GM12865 (cell line): Measurements from ENCODE around the gene CTTNBP2.

Source experiments
- DNase-seq: peaks from one replicate; pipeline ENCODE4 v3.0.0; 2010; ENCODE audit warnings: low read depth
- H3K4me3 ChIP-seq: 2 replicates; pipeline ENCODE4 v1.5.1; 2011; ENCODE audit warnings: mild to moderate bottlenecking, low read depth, low read length, control low read depth
- CTCF ChIP-seq: IDR thresholded peaks from 2 replicates; pipeline ENCODE4 v1.5.1; 2011; ENCODE audit warnings: low read length, control low read depth, low read depth, inconsistent platforms; ENCODE audit not compliant: insufficient read depth; ENCODE audit errors: missing control alignments

The CTTNBP2 gene

GRCh38 chr7:117793521-117793920 lies 79.7 kb downstream of the CTTNBP2 start:
- no peak for TF ChIP-seq CTCF
- DNase-seq, result no peak

GRCh38 chr7:117791877-117792780 lies 81.1 kb downstream of the CTTNBP2 start:
- no peak overlapping the region for H3K4me3 ChIP-seq
- peak; percentile 57 for DNase-seq
- TF ChIP-seq CTCF, result peak; percentile 19

More at GRCh38 chr7:117793521-117793920, 79.7 kb downstream of the CTTNBP2 start:
- H3K4me3 ChIP-seq, result no peak overlapping the region

GRCh38 chr7:117790731-117791130 lies 82.5 kb downstream of the CTTNBP2 start:
- no peak for TF ChIP-seq CTCF
- no peak for DNase-seq
- H3K4me3 ChIP-seq, result no peak overlapping the region

GRCh38 chr7:117790251-117790650 lies 83.0 kb downstream of the CTTNBP2 start:
- TF ChIP-seq CTCF, result no peak
- no peak for DNase-seq
- H3K4me3 ChIP-seq, result no peak overlapping the region

GRCh38 chr7:117785431-117785830 lies 87.8 kb downstream of the CTTNBP2 start:
- H3K4me3 ChIP-seq, result no peak overlapping the region
- TF ChIP-seq CTCF, result no peak
- no peak for DNase-seq

GRCh38 chr7:117784315-117784714 lies 88.9 kb downstream of the CTTNBP2 start:
- no peak for TF ChIP-seq CTCF
- DNase-seq, result no peak
- no peak overlapping the region for H3K4me3 ChIP-seq

GRCh38 chr7:117782761-117783160 lies 90.5 kb downstream of the CTTNBP2 start:
- no peak for TF ChIP-seq CTCF
- DNase-seq, result no peak
- H3K4me3 ChIP-seq, result no peak overlapping the region
